Aorta (tissue), 5 donors: Measurements from ENCODE around the gene KLHL25. TPM values are rescaled to one million over a fixed set of nuclear protein-coding genes. Genes with fewer than 3 reads are reported as not detected.
A peak's percentile ranks its signal among the peaks of the same experiment; 100 is the strongest.

Experiments used
- ATAC-seq: fragments of 200-7000 bp; cut with Tn5 transposase; one replicate; pipeline ENCODE4 v1.9.1; 2022; ENCODE audit warnings: moderate library complexity; ENCODE audit not compliant: low FRiP score
- DNase-seq, 2 donors: peaks; one replicate each; pipeline ENCODE4 v3.0.0-alpha.2; 2020
- H3K27ac ChIP-seq, 2 donors: one replicate each; pipeline ENCODE4 v1.5.1; 2013; ENCODE audit warnings: low read length in 2 of 2, mild to moderate bottlenecking in 2 of 2, moderate library complexity in 2 of 2, control low read depth in 1 of 2, inconsistent platforms in 1 of 2, low read depth in 1 of 2
- H3K27me3 ChIP-seq, 2 donors: one replicate each; pipeline ENCODE4 v1.6.1; 2013; ENCODE audit warnings: control low read depth in 1 of 2, low read length in 1 of 2, mild to moderate bottlenecking in 1 of 2, moderate library complexity in 1 of 2; ENCODE audit not compliant: insufficient read depth in 2 of 2, control insufficient read depth in 1 of 2
- H3K36me3 ChIP-seq, 2 donors: one replicate each; pipeline ENCODE4 v1.6.1; 2013; ENCODE audit warnings: control low read depth in 1 of 2, low read length in 1 of 2, mild to moderate bottlenecking in 1 of 2; ENCODE audit not compliant: insufficient read depth in 2 of 2, control insufficient read depth in 1 of 2
- H3K4me1 ChIP-seq, 2 donors: one replicate each; pipeline ENCODE4 v1.6.1; 2013; ENCODE audit warnings: low read length in 2 of 2, control low read depth in 1 of 2, mild to moderate bottlenecking in 1 of 2, moderate library complexity in 1 of 2; ENCODE audit not compliant: insufficient read depth in 2 of 2, control insufficient read depth in 1 of 2
- H3K4me3 ChIP-seq, 2 donors: one replicate each; pipeline ENCODE4 v1.5.1; 2013; ENCODE audit warnings: low read length in 2 of 2, control low read depth in 1 of 2, mild to moderate bottlenecking in 1 of 2
- H3K9me3 ChIP-seq: one replicate; pipeline ENCODE4 v1.6.1; 2013; ENCODE audit warnings: mild to moderate bottlenecking, low read length; ENCODE audit not compliant: control insufficient read depth
- WGBS, 2 donors: extraction: QIAGEN DNeasy Blood & Tissue Kit; methylation state at CpG; one replicate each; pipeline ENCODE4 v1.1.7; 2013; 5-methylcytosine and 5-hydroxymethylcytosine counted together
- intact Hi-C, 2 donors: fragments of 100-400 bp; cut with DNase I; formaldehyde crosslinking; loops; one replicate each; pipeline versions ENCODE4 v1.14.2 to v1.15.0; 2022
- polyA plus RNA-seq, 2 donors: library from polyadenylated mRNA; stranded (reverse); fragments of 200-250 nt; gene quantifications; one replicate each; pipeline ENCODE4 v1.2.3, GENCODE V29; 2013
- total RNA-seq, 2 donors: library from RNA; stranded (reverse); fragmentation: NEBNext Ultra II Directional; extraction: Animal tissue kit (Norgen Biotek cat#: 25700); gene quantifications; one replicate each; pipeline ENCODE4 v1.2.1, GENCODE V29; 2021
- donor health status: healthy with polysubstance abuse.
- donor health status: Bipolar disorder and iron deficiency.
- donor health status: DM: no; HTN: no; CAD: no.
- donor health status: DM: no; HTN: no; CAD: no.
- donor health status: DM: yes; HTN: yes; CAD: no.

The KLHL25 gene
- total and polyA plus RNA-seq, 4 donors = 1.8 to 9.2 (median 5.6) TPM

GRCh38 chr15:85755471-85755870 lies 39.3 kb downstream of the KLHL25 start:
- no peak overlapping the region for H3K4me3 ChIP-seq
- no peaks in the 10 kb centered on the region for H3K27me3 ChIP-seq
- intact Hi-C loops = no loop called here
- ATAC-seq = no peak
- H3K4me1 ChIP-seq = no peaks in the 10 kb centered on the region
- no peaks in the 10 kb centered on the region for H3K9me3 ChIP-seq
- H3K27ac ChIP-seq = no peak overlapping the region
- WGBS, 2 donors = 81 to 85% methylated on average over 11 of the region's 11 CpGs
- H3K36me3 ChIP-seq = no peaks in the 10 kb centered on the region
- peak in 1 of 2 donors; percentile 28 for DNase-seq

- ATAC-seq = no peak
- Histone ChIP-seq H3K27me3 (no peaks in the 10 kb centered on the region), H3K36me3 (no peaks in the 10 kb centered on the region), H3K4me3 (no peak overlapping the region), H3K27ac (no peak overlapping the region), H3K4me1 (no peaks in the 10 kb centered on the region), H3K9me3 (no peaks in the 10 kb centered on the region)
- 4 to 12% methylated on average over 7 of the region's 7 CpGs for WGBS, 2 donors
- intact Hi-C loops = loop anchor here in 1 of 2 donors (5.0 kb wide), 1 partner anchor 42 kb away; no protein-coding TSS in a partner anchor
- peak in 1 of 2 donors; percentile 76 for DNase-seq
Observed at GRCh38 chr15:85754989-85755388, 39.7 kb downstream of the KLHL25 start.

GRCh38 chr15:85753791-85754452 lies 40.8 kb downstream of the KLHL25 start:
- Histone ChIP-seq H3K27me3 (no peaks in the 10 kb centered on the region), H3K36me3 (no peaks in the 10 kb centered on the region), H3K9me3 (no peaks in the 10 kb centered on the region), H3K4me1 (no peaks in the 10 kb centered on the region), H3K4me3 (no peak overlapping the region), H3K27ac (no peak overlapping the region)
- peak in 1 of 2 donors; percentile 46 for DNase-seq
- no peak for ATAC-seq
- intact Hi-C loops = loop anchor here in 1 of 2 donors (5.0 kb wide), 1 partner anchor 43 kb away; no protein-coding TSS in a partner anchor
- WGBS, 2 donors = 88 to 92% methylated on average over 10 of the region's 10 CpGs

- no peak overlapping the region for H3K4me3 ChIP-seq
- no peaks in the 10 kb centered on the region for H3K4me1 ChIP-seq
- no peaks in the 10 kb centered on the region for H3K9me3 ChIP-seq
- intact Hi-C loops = loop anchor here in 1 of 2 donors (5.0 kb wide), 1 partner anchor 44 kb away; no protein-coding TSS in a partner anchor
- 94 to 97% methylated on average over 1 of the region's 1 CpG for WGBS, 2 donors
- no peak for ATAC-seq
- peak in 1 of 2 donors; percentile 33 for DNase-seq
- peaks cover 0 to under 1% of the 10 kb centered on the region in 2 donors for H3K36me3 ChIP-seq
- no peaks in the 10 kb centered on the region for H3K27me3 ChIP-seq
- no peak overlapping the region for H3K27ac ChIP-seq
Observed at GRCh38 chr15:85753261-85753660, 41.5 kb downstream of the KLHL25 start.

GRCh38 chr15:85752491-85752961 lies 42.2 kb downstream of the KLHL25 start:
- no peaks in the 10 kb centered on the region for H3K4me1 ChIP-seq
- H3K4me3 ChIP-seq = no peak overlapping the region
- no peak overlapping the region for H3K27ac ChIP-seq
- DNase-seq (peak in 1 of 2 donors; percentile 67), ATAC-seq (no peak)
- peaks cover 0 to 3% of the 10 kb centered on the region in 2 donors for H3K36me3 ChIP-seq
- no peaks in the 10 kb centered on the region for H3K27me3 ChIP-seq
- 51 to 55% methylated on average over 8 of the region's 8 CpGs for WGBS, 2 donors
- no peaks in the 10 kb centered on the region for H3K9me3 ChIP-seq
- intact Hi-C loops = loop anchor here in 1 of 2 donors (5.0 kb wide), 1 partner anchor 45 kb away; no protein-coding TSS in a partner anchor

- H3K27me3 ChIP-seq = no peaks in the 10 kb centered on the region
- ATAC-seq = no peak
- WGBS, 2 donors = 94% methylated on average over 15 of the region's 15 CpGs
- no peak overlapping the region for H3K27ac ChIP-seq
- no peaks in the 10 kb centered on the region for H3K4me1 ChIP-seq
- no peak overlapping the region for H3K4me3 ChIP-seq
- peaks cover 0 to 3% of the 10 kb centered on the region in 2 donors for H3K36me3 ChIP-seq
- intact Hi-C loops = loop anchor here in 1 of 2 donors (5.0 kb wide), 1 partner anchor 45 kb away; no protein-coding TSS in a partner anchor
- DNase-seq = no peak
- no peaks in the 10 kb centered on the region for H3K9me3 ChIP-seq
Observed at GRCh38 chr15:85752124-85752475, 42.6 kb downstream of the KLHL25 start.

- Histone ChIP-seq H3K9me3 (no peaks in the 10 kb centered on the region), H3K27ac (no peak overlapping the region), H3K27me3 (no peaks in the 10 kb centered on the region), H3K4me3 (no peak overlapping the region), H3K36me3 (peaks cover 0 to 3% of the 10 kb centered on the region in 2 donors), H3K4me1 (no peaks in the 10 kb centered on the region)
- DNase-seq (peak in 1 of 2 donors; percentile 70), ATAC-seq (no peak)
- 75 to 77% methylated on average over 15 of the region's 15 CpGs for WGBS, 2 donors
- intact Hi-C loops = loop anchor here in 1 of 2 donors (5.0 kb wide), 1 partner anchor 46 kb away; no protein-coding TSS in a partner anchor
Observed at GRCh38 chr15:85751291-85752123, 43.2 kb downstream of the KLHL25 start.

GRCh38 chr15:85750319-85751290 lies 44.1 kb downstream of the KLHL25 start:
- Histone ChIP-seq H3K27ac (peak overlapping the region in 1 of 2 donors; percentile 20), H3K9me3 (no peaks in the 10 kb centered on the region), H3K4me1 (no peaks in the 10 kb centered on the region), H3K36me3 (peaks cover 1 to 3% of the 10 kb centered on the region in 2 donors), H3K27me3 (no peaks in the 10 kb centered on the region), H3K4me3 (no peak overlapping the region)
- DNase-seq (peak; percentile 86 to 89), ATAC-seq (peak; percentile 79)
- 11 to 15% methylated on average over 27 of the region's 27 CpGs for WGBS, 2 donors
- intact Hi-C loops = loop anchor here in 1 of 2 donors (5.0 kb wide), 1 partner anchor 47 kb away; no protein-coding TSS in a partner anchor
